Right cardiac atrium (tissue), 5 donors: ENCODE data around the gene MYL5. TPM values are rescaled to one million over a fixed set of nuclear protein-coding genes. Genes with fewer than 3 reads are reported as not detected.

ENCODE experiments used
- ATAC-seq, 2 donors: fragments of 200-7000 bp; cut with Tn5 transposase; one replicate each; pipeline versions ENCODE4 v1.8.0 to v1.9.1; 2020; ENCODE audit warnings: moderate library complexity in 2 of 2, mild to moderate bottlenecking in 1 of 2
- DNase-seq, 3 donors: peaks; one replicate each; pipeline ENCODE4 v3.0.0-alpha.2; 2020
- H3K27ac ChIP-seq: one replicate; pipeline ENCODE4 v1.5.1; 2013; ENCODE audit warnings: mild to moderate bottlenecking, low read length, control low read depth, moderate library complexity
- H3K27me3 ChIP-seq: one replicate; pipeline ENCODE4 v1.6.1; 2013; ENCODE audit not compliant: control insufficient read depth, insufficient read depth
- H3K4me1 ChIP-seq: one replicate; pipeline ENCODE4 v1.6.1; 2013; ENCODE audit warnings: low read length; ENCODE audit not compliant: control insufficient read depth, insufficient read depth
- H3K4me3 ChIP-seq: one replicate; pipeline ENCODE4 v1.5.1; 2013; ENCODE audit warnings: low read length, control low read depth
- H3K9me3 ChIP-seq: one replicate; pipeline ENCODE4 v1.6.1; 2013; ENCODE audit warnings: low read length; ENCODE audit not compliant: control insufficient read depth
- WGBS: extraction: QIAGEN DNeasy Blood & Tissue Kit; methylation state at CpG from one replicate; pipeline ENCODE4 v1.1.7; 2013; 5-methylcytosine and 5-hydroxymethylcytosine counted together
- intact Hi-C, 4 donors: fragments of 100-400 bp; cut with DNase I; formaldehyde crosslinking; loops; one replicate each; pipeline versions ENCODE4 v1.11.0 to v1.14.0; 2022 to 2023
- polyA plus RNA-seq: library from polyadenylated mRNA; stranded (reverse); fragments of 200-250 nt; gene quantifications from one replicate; pipeline ENCODE4 v1.2.3, GENCODE V29; 2013
- total RNA-seq, 4 donors: library from RNA; stranded (reverse); fragmentation: NEBNext Ultra II Directional; extraction: Animal tissue kit (Norgen Biotek cat#: 25700); gene quantifications; one replicate each; pipeline ENCODE4 v1.2.1, GENCODE V29; 2021
- donor health status: healthy with polysubstance abuse.
- donor health status: DM: no; HTN: yes; CAD: no.
- donor health status: DM: no; HTN: no; CAD: no.
- donor health status: DM: no; HTN: yes; CAD: no; lungs with severe emphysema.
- donor health status: DM: yes; HTN: yes; CAD: no.

The MYL5 gene
- total and polyA plus RNA-seq, 5 donors = 3.8 to 6.0 (median 4.1) TPM

- ATAC-seq (no peak), DNase-seq (peak in 2 of 3 donors; percentile 59 to 62)
- 69% methylated on average over 26 of the region's 26 CpGs for WGBS
- intact Hi-C loops = no loop called here
- Histone ChIP-seq H3K4me3 (no peak overlapping the region), H3K9me3 (no peaks in the 10 kb centered on the region), H3K27ac (no peak overlapping the region), H3K4me1 (peaks cover 5% of the 10 kb centered on the region), H3K27me3 (no peaks in the 10 kb centered on the region)
Observed at GRCh38 chr4:677431-678293, 3.3 kb downstream of the MYL5 start.

GRCh38 chr4:678331-679103, 4.2 kb downstream of the MYL5 start:
- Histone ChIP-seq H3K4me1 (peaks cover 2% of the 10 kb centered on the region), H3K27ac (no peak overlapping the region), H3K9me3 (no peaks in the 10 kb centered on the region), H3K27me3 (no peaks in the 10 kb centered on the region), H3K4me3 (no peak overlapping the region)
- DNase-seq (peak in 1 of 3 donors; percentile 46), ATAC-seq (no peak)
- 72% methylated on average over 14 of the region's 14 CpGs for WGBS
- intact Hi-C loops = no loop called here

- intact Hi-C loops = no loop called here
- ATAC-seq (no peak), DNase-seq (peak in 1 of 3 donors; percentile 53)
- peaks cover 2% of the 10 kb centered on the region for H3K4me1 ChIP-seq
- H3K9me3 ChIP-seq = no peaks in the 10 kb centered on the region
- H3K27me3 ChIP-seq = no peaks in the 10 kb centered on the region
- 80% methylated on average over 13 of the region's 13 CpGs for WGBS
- no peak overlapping the region for H3K4me3 ChIP-seq
- H3K27ac ChIP-seq = no peak overlapping the region
Observed at GRCh38 chr4:679104-679481, 4.8 kb downstream of the MYL5 start.

GRCh38 chr4:679629-680028, 5.3 kb downstream of the MYL5 start:
- intact Hi-C loops = no loop called here
- DNase-seq = peak in 1 of 3 donors; percentile 44
- Histone ChIP-seq H3K27me3 (no peaks in the 10 kb centered on the region), H3K4me3 (no peak overlapping the region), H3K9me3 (no peaks in the 10 kb centered on the region), H3K4me1 (peaks cover 2% of the 10 kb centered on the region), H3K27ac (no peak overlapping the region)
- 82% methylated on average over 11 of the region's 11 CpGs for WGBS
- ATAC-seq = no peak

- Histone ChIP-seq H3K27ac (no peak overlapping the region), H3K27me3 (no peaks in the 10 kb centered on the region), H3K4me3 (no peak overlapping the region), H3K9me3 (no peaks in the 10 kb centered on the region), H3K4me1 (peaks cover 2% of the 10 kb centered on the region)
- 82% methylated on average over 9 of the region's 9 CpGs for WGBS
- peak in 1 of 3 donors; percentile 54 for DNase-seq
- intact Hi-C loops = no loop called here
- no peak for ATAC-seq
Observed at GRCh38 chr4:680091-680490, 5.7 kb downstream of the MYL5 start.

GRCh38 chr4:680551-680927, 6.2 kb downstream of the MYL5 start:
- H3K4me3 ChIP-seq = peak overlapping the region; percentile 30
- DNase-seq = peak in 2 of 3 donors; percentile 69 to 77
- no peak for ATAC-seq

GRCh38 chr4:680928-681645, 6.7 kb downstream of the MYL5 start:
- peak; percentile 77 to 89 (median 88) for DNase-seq
- peak; percentile 30 to 43 for ATAC-seq
- peak overlapping the region; percentile 30 for H3K4me3 ChIP-seq
- no peaks in the 10 kb centered on the region for H3K4me1 ChIP-seq
- WGBS = 6% methylated on average over 51 of the region's 62 CpGs
- H3K27ac ChIP-seq = no peak overlapping the region
- no peaks in the 10 kb centered on the region for H3K27me3 ChIP-seq
- no peaks in the 10 kb centered on the region for H3K9me3 ChIP-seq
- intact Hi-C loops = no loop called here

More at GRCh38 chr4:680551-680927, 6.2 kb downstream of the MYL5 start:
- Histone ChIP-seq H3K27me3 (no peaks in the 10 kb centered on the region), H3K9me3 (no peaks in the 10 kb centered on the region), H3K4me1 (peaks cover under 1% of the 10 kb centered on the region), H3K27ac (no peak overlapping the region)
- WGBS = 52% methylated on average over 17 of the region's 17 CpGs
- intact Hi-C loops = no loop called here

GRCh38 chr4:681736-682451, 7.6 kb downstream of the MYL5 start:
- Histone ChIP-seq H3K27ac (no peak overlapping the region), H3K27me3 (no peaks in the 10 kb centered on the region), H3K4me3 (no peak overlapping the region), H3K9me3 (no peaks in the 10 kb centered on the region), H3K4me1 (no peaks in the 10 kb centered on the region)
- ATAC-seq (no peak), DNase-seq (peak in 2 of 3 donors; percentile 74 to 80)
- 85% methylated on average over 55 of the region's 58 CpGs for WGBS
- intact Hi-C loops = no loop called here

- Histone ChIP-seq H3K27ac (no peak overlapping the region), H3K4me1 (peaks cover under 1% of the 10 kb centered on the region), H3K27me3 (no peaks in the 10 kb centered on the region), H3K4me3 (no peak overlapping the region), H3K9me3 (no peaks in the 10 kb centered on the region)
- WGBS = 92% methylated on average over 23 of the region's 23 CpGs
- DNase-seq (peak in 2 of 3 donors; percentile 57), ATAC-seq (no peak)
- intact Hi-C loops = no loop called here
Observed at GRCh38 chr4:682490-683172, 8.3 kb downstream of the MYL5 start.
